WERI-Rb-1 (cell line): ENCODE measurements around the gene EMC10.
A peak's percentile ranks its signal among the peaks of the same experiment; 100 is the strongest.

Experiments
- DNase-seq: peaks from one replicate; pipeline ENCODE4 v3.0.0-alpha.2; 2020
- H3K27ac ChIP-seq: fragments of 250-450 bp; sonication (Bioruptor Pico); 2 replicates; pipeline ENCODE4 v1.5.1; 2020; ENCODE audit warnings: mild to moderate bottlenecking, moderate library complexity
- H3K27me3 ChIP-seq: fragments of 250-450 bp; sonication (Bioruptor Pico); 2 replicates; pipeline ENCODE4 v1.5.1; 2021; ENCODE audit warnings: mild to moderate bottlenecking, low read depth, moderate library complexity; ENCODE audit not compliant: insufficient read depth, severe bottlenecking
- H3K36me3 ChIP-seq: fragments of 250-450 bp; sonication (Bioruptor Pico); 2 replicates; pipeline ENCODE4 v1.5.1; 2020; ENCODE audit warnings: mild to moderate bottlenecking, moderate library complexity
- H3K4me3 ChIP-seq: 2 replicates; pipeline ENCODE4 v1.5.1; 2011; ENCODE audit warnings: low read depth, mild to moderate bottlenecking, control low read depth, low read length
- H3K9me3 ChIP-seq: fragments of 250-450 bp; sonication (Bioruptor Pico); 2 replicates; pipeline ENCODE4 v1.5.1; 2021; ENCODE audit warnings: mild to moderate bottlenecking, moderate library complexity; ENCODE audit not compliant: severe bottlenecking
- CTCF ChIP-seq: IDR thresholded peaks from 2 replicates; pipeline ENCODE4 v1.5.1; 2011; ENCODE audit warnings: low read depth, mild to moderate bottlenecking, control low read depth, inconsistent platforms, low read length

EMC10 gene

GRCh38 chr19:50495020-50495531 lies 18.8 kb downstream of the EMC10 start:
- H3K9me3 ChIP-seq = no peaks in the 10 kb centered on the region

GRCh38 chr19:50496189-50497021 lies 20.1 kb downstream of the EMC10 start:
- peak; percentile 47 for DNase-seq
- Histone ChIP-seq H3K4me3 (no peak overlapping the region), H3K9me3 (no peaks in the 10 kb centered on the region), H3K27me3 (no peaks in the 10 kb centered on the region), H3K36me3 (no peaks in the 10 kb centered on the region), H3K27ac (no peak overlapping the region; the same call in 1 of the 2 replicates)
- TF ChIP-seq CTCF = no peak

More at GRCh38 chr19:50495020-50495531, 18.8 kb downstream of the EMC10 start:
- no peak overlapping the region for H3K4me3 ChIP-seq
- DNase-seq = no peak
- TF ChIP-seq CTCF = no peak
- peaks cover 8% of the 10 kb centered on the region; the same call in 1 of the 2 replicates for H3K36me3 ChIP-seq
- H3K27me3 ChIP-seq = no peaks in the 10 kb centered on the region
- H3K27ac ChIP-seq = no peak overlapping the region

GRCh38 chr19:50497022-50497405 lies 20.7 kb downstream of the EMC10 start:
- Histone ChIP-seq H3K9me3 (no peaks in the 10 kb centered on the region), H3K27me3 (no peaks in the 10 kb centered on the region), H3K36me3 (no peaks in the 10 kb centered on the region), H3K4me3 (no peak overlapping the region), H3K27ac (peak overlapping the region; percentile 16; the same call in 1 of the 2 replicates)
- DNase-seq = no peak
- no peak for TF ChIP-seq CTCF

GRCh38 chr19:50498219-50499056 lies 22.1 kb downstream of the EMC10 start:
- Histone ChIP-seq H3K36me3 (no peaks in the 10 kb centered on the region), H3K27ac (no peak overlapping the region), H3K4me3 (no peak overlapping the region), H3K27me3 (no peaks in the 10 kb centered on the region), H3K9me3 (no peaks in the 10 kb centered on the region)
- DNase-seq = no peak
- TF ChIP-seq CTCF = no peak

GRCh38 chr19:50500060-50500752 lies 23.9 kb downstream of the EMC10 start:
- DNase-seq = peak; percentile 91
- Histone ChIP-seq H3K4me3 (peak overlapping the region; percentile 49), H3K9me3 (no peaks in the 10 kb centered on the region), H3K27ac (peak overlapping the region; percentile 94), H3K27me3 (no peaks in the 10 kb centered on the region), H3K36me3 (no peaks in the 10 kb centered on the region)
- TF ChIP-seq CTCF = peak; percentile 52; the same call in 1 of the 2 replicates
